ENCODE results near the gene SLC25A27. TPM values are rescaled to one million over a fixed set of nuclear protein-coding genes. Genes with fewer than 3 reads are reported as not detected.

Gene SLC25A27
- total and polyA plus RNA-seq, 2 experiments from 2014 or later, result 8.5 to 16.2 TPM

DNA sequence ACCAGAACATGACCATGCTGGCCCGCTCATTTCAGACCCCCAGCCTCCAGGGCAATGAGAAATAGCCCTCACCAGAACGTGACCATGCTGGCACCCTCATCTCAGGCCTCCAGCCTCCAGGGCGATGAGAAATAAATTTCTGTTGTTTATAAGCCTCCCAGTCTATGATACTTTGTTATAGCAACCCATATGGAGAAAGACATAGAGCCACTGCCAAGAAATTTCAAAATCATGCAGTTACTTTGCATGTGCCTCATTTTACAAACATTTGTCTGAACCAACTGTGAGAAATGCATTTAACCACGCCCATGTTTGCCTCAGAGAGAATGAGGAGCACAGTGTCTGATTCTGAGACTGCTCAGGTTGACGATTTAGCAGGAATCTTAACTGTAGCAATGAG is 15.6 kb upstream of the SLC25A27 start:
- Histone ChIP-seq H3K4me2 (no peak overlapping the region), H3K27ac (ENCODE audit: low read depth) (no peak overlapping the region), H3F3A (replicated peaks; ENCODE audit: low read depth) (no peaks in the 10 kb centered on the region), H3K27me3 (ENCODE audit: insufficient read depth) (no peaks in the 10 kb centered on the region), H3K36me3 (ENCODE audit: insufficient read depth) (no peaks in the 10 kb centered on the region), H2AFZ (no peak overlapping the region), H3K9me2 (ENCODE audit: insufficient read depth) (no peaks in the 10 kb centered on the region), H3K4me3 (no peak overlapping the region), H3K4me1 (ENCODE audit: insufficient read depth) (no peaks in the 10 kb centered on the region), H3K79me2 (replicated peaks; ENCODE audit: insufficient read depth) (no peaks in the 10 kb centered on the region), H4K20me1 (replicated peaks; ENCODE audit: insufficient read depth) (no peaks in the 10 kb centered on the region)
- no peak for ATAC-seq
- Mint-ChIP-seq H3K27me3 (ENCODE audit: insufficient read depth, low read depth, poor library complexity) (no peaks in the 10 kb centered on the region), H3K4me3 (no peak overlapping the region), H3K9me3 (no peaks in the 10 kb centered on the region; the same call in 2 of the 3 replicates), H3K36me3 (ENCODE audit: low read depth) (no peaks in the 10 kb centered on the region), H3K4me1 (peaks cover 9% of the 10 kb centered on the region), H3K27ac (no peak overlapping the region)
- DNase-seq (ENCODE audit: low spot score), result no peak
- no peak for TF ChIP-seq ZNF331 (CRISPR knock-in tag; IDR thresholded peaks at IDR 0.05; ENCODE audit: low read depth)
- no peak for TF ChIP-seq EZH2phosphoT487 (IDR thresholded peaks at IDR 0.05; ENCODE audit: unreplicated experiment)
- TF ChIP-seq, protein P1, sequence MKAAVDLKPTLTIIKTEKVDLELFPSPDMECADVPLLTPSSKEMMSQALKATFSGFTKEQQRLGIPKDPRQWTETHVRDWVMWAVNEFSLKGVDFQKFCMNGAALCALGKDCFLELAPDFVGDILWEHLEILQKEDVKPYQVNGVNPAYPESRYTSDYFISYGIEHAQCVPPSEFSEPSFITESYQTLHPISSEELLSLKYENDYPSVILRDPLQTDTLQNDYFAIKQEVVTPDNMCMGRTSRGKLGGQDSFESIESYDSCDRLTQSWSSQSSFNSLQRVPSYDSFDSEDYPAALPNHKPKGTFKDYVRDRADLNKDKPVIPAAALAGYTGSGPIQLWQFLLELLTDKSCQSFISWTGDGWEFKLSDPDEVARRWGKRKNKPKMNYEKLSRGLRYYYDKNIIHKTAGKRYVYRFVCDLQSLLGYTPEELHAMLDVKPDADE (IDR thresholded peaks at IDR 0.05), result no peak
- TF ChIP-seq, protein P2, sequence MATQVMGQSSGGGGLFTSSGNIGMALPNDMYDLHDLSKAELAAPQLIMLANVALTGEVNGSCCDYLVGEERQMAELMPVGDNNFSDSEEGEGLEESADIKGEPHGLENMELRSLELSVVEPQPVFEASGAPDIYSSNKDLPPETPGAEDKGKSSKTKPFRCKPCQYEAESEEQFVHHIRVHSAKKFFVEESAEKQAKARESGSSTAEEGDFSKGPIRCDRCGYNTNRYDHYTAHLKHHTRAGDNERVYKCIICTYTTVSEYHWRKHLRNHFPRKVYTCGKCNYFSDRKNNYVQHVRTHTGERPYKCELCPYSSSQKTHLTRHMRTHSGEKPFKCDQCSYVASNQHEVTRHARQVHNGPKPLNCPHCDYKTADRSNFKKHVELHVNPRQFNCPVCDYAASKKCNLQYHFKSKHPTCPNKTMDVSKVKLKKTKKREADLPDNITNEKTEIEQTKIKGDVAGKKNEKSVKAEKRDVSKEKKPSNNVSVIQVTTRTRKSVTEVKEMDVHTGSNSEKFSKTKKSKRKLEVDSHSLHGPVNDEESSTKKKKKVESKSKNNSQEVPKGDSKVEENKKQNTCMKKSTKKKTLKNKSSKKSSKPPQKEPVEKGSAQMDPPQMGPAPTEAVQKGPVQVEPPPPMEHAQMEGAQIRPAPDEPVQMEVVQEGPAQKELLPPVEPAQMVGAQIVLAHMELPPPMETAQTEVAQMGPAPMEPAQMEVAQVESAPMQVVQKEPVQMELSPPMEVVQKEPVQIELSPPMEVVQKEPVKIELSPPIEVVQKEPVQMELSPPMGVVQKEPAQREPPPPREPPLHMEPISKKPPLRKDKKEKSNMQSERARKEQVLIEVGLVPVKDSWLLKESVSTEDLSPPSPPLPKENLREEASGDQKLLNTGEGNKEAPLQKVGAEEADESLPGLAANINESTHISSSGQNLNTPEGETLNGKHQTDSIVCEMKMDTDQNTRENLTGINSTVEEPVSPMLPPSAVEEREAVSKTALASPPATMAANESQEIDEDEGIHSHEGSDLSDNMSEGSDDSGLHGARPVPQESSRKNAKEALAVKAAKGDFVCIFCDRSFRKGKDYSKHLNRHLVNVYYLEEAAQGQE (IDR thresholded peaks at IDR 0.05; ENCODE audit: unreplicated experiment), result no peak
- TF ChIP-seq STAT1 (IDR thresholded peaks at IDR 0.05; ENCODE audit: unreplicated experiment), result no peak
- TF ChIP-seq EZH2 (IDR thresholded peaks at IDR 0.05; ENCODE audit: low read depth, unreplicated experiment), result no peak
- TF ChIP-seq JUNB (IDR thresholded peaks at IDR 0.05; ENCODE audit: unreplicated experiment), result no peak
- no peak for TF ChIP-seq POLR2AphosphoS5 (IDR thresholded peaks at IDR 0.05; ENCODE audit: low read depth)
- TF ChIP-seq, protein P3, sequence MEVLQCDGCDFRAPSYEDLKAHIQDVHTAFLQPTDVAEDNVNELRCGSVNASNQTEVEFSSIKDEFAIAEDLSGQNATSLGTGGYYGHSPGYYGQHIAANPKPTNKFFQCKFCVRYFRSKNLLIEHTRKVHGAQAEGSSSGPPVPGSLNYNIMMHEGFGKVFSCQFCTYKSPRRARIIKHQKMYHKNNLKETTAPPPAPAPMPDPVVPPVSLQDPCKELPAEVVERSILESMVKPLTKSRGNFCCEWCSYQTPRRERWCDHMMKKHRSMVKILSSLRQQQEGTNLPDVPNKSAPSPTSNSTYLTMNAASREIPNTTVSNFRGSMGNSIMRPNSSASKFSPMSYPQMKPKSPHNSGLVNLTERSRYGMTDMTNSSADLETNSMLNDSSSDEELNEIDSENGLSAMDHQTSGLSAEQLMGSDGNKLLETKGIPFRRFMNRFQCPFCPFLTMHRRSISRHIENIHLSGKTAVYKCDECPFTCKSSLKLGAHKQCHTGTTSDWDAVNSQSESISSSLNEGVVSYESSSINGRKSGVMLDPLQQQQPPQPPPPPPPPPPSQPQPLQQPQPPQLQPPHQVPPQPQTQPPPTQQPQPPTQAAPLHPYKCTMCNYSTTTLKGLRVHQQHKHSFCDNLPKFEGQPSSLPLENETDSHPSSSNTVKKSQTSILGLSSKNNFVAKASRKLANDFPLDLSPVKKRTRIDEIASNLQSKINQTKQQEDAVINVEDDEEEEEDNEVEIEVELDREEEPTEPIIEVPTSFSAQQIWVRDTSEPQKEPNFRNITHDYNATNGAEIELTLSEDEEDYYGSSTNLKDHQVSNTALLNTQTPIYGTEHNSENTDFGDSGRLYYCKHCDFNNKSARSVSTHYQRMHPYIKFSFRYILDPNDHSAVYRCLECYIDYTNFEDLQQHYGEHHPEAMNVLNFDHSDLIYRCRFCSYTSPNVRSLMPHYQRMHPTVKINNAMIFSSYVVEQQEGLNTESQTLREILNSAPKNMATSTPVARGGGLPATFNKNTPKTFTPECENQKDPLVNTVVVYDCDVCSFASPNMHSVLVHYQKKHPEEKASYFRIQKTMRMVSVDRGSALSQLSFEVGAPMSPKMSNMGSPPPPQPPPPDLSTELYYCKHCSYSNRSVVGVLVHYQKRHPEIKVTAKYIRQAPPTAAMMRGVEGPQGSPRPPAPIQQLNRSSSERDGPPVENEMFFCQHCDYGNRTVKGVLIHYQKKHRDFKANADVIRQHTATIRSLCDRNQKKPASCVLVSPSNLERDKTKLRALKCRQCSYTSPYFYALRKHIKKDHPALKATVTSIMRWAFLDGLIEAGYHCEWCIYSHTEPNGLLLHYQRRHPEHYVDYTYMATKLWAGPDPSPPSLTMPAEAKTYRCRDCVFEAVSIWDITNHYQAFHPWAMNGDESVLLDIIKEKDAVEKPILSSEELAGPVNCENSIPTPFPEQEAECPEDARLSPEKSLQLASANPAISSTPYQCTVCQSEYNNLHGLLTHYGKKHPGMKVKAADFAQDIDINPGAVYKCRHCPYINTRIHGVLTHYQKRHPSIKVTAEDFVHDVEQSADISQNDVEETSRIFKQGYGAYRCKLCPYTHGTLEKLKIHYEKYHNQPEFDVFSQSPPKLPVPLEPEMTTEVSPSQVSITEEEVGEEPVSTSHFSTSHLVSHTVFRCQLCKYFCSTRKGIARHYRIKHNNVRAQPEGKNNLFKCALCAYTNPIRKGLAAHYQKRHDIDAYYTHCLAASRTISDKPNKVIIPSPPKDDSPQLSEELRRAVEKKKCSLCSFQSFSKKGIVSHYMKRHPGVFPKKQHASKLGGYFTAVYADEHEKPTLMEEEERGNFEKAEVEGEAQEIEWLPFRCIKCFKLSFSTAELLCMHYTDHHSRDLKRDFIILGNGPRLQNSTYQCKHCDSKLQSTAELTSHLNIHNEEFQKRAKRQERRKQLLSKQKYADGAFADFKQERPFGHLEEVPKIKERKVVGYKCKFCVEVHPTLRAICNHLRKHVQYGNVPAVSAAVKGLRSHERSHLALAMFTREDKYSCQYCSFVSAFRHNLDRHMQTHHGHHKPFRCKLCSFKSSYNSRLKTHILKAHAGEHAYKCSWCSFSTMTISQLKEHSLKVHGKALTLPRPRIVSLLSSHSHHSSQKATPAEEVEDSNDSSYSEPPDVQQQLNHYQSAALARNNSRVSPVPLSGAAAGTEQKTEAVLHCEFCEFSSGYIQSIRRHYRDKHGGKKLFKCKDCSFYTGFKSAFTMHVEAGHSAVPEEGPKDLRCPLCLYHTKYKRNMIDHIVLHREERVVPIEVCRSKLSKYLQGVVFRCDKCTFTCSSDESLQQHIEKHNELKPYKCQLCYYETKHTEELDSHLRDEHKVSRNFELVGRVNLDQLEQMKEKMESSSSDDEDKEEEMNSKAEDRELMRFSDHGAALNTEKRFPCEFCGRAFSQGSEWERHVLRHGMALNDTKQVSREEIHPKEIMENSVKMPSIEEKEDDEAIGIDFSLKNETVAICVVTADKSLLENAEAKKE (CRISPR knock-in tag; IDR thresholded peaks at IDR 0.05), result no peak
- no peak for TF ChIP-seq CREB1 (CRISPR knock-in tag; IDR thresholded peaks at IDR 0.05; ENCODE audit: low read depth)
- TF ChIP-seq ZNF114 (CRISPR knock-in tag; IDR thresholded peaks at IDR 0.05), result no peak
- no peak for TF ChIP-seq NANOG (IDR thresholded peaks at IDR 0.05; ENCODE audit: borderline replicate concordance)
- TF ChIP-seq, protein P4, sequence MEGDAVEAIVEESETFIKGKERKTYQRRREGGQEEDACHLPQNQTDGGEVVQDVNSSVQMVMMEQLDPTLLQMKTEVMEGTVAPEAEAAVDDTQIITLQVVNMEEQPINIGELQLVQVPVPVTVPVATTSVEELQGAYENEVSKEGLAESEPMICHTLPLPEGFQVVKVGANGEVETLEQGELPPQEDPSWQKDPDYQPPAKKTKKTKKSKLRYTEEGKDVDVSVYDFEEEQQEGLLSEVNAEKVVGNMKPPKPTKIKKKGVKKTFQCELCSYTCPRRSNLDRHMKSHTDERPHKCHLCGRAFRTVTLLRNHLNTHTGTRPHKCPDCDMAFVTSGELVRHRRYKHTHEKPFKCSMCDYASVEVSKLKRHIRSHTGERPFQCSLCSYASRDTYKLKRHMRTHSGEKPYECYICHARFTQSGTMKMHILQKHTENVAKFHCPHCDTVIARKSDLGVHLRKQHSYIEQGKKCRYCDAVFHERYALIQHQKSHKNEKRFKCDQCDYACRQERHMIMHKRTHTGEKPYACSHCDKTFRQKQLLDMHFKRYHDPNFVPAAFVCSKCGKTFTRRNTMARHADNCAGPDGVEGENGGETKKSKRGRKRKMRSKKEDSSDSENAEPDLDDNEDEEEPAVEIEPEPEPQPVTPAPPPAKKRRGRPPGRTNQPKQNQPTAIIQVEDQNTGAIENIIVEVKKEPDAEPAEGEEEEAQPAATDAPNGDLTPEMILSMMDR (conservative IDR thresholded peaks at IDR 0.05; ENCODE audit: low read depth in 2 of 2), result no peak

Data from GM23338 (cell line).